Measurements from ENCODE around the gene C15orf61.

C15orf61 gene

DNA sequence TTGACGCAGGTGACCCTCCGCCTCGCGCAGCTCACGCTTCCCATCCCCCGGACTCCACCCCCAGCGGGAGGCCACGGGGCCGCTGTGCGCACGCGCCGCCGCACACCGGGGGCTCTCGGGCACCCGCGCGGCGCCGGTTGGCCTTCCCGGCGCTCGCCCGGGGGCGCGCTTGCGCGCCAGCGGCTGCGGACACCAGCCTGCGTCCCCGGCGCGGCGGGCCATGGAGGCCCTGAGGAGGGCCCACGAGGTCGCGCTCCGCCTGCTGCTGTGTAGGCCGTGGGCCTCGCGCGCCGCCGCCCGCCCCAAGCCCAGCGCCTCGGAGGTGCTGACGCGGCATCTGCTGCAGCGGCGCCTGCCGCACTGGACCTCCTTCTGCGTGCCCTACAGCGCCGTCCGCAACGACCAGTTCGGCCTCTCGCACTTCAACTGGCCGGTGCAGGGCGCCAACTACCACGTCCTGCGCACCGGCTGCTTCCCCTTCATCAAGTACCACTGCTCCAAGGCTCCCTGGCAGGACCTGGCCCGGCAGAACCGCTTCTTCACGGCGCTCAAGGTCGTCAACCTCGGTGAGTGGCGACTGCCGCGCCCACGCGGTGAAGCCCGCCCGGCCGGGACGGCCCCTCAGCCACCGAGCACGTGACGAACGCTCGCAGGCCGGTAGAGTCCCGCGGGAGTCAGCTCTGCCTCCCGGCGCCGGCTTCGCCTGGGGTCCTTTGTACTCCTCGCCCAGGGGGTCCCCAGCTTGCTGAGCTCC is at the start of gene C15orf61 (continued):
- TF ChIP-seq, protein P1, sequence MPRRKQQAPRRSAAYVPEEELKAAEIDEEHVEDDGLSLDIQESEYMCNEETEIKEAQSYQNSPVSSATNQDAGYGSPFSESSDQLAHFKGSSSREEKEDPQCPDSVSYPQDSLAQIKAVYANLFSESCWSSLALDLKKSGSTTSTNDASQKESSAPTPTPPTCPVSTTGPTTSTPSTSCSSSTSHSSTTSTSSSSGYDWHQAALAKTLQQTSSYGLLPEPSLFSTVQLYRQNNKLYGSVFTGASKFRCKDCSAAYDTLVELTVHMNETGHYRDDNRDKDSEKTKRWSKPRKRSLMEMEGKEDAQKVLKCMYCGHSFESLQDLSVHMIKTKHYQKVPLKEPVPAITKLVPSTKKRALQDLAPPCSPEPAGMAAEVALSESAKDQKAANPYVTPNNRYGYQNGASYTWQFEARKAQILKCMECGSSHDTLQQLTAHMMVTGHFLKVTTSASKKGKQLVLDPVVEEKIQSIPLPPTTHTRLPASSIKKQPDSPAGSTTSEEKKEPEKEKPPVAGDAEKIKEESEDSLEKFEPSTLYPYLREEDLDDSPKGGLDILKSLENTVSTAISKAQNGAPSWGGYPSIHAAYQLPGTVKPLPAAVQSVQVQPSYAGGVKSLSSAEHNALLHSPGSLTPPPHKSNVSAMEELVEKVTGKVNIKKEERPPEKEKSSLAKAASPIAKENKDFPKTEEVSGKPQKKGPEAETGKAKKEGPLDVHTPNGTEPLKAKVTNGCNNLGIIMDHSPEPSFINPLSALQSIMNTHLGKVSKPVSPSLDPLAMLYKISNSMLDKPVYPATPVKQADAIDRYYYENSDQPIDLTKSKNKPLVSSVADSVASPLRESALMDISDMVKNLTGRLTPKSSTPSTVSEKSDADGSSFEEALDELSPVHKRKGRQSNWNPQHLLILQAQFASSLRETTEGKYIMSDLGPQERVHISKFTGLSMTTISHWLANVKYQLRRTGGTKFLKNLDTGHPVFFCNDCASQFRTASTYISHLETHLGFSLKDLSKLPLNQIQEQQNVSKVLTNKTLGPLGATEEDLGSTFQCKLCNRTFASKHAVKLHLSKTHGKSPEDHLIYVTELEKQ (tag by site-specific recombination; IDR thresholded peaks at IDR 0.05; ENCODE audit: borderline replicate concordance), result no peak
- TF ChIP-seq ZNF174 (tag by site-specific recombination; IDR thresholded peaks at IDR 0.05), result no peak
- TF ChIP-seq KLF1 (tag by site-specific recombination; IDR thresholded peaks at IDR 0.05), result 0 out of 2 replicates have a peak, but pooled peaks have one; percentile 40
- TF ChIP-seq KLF10 (tag by site-specific recombination; IDR thresholded peaks at IDR 0.05), result peak; percentile 69
- peak; percentile 86 for TF ChIP-seq ZXDB (tag by site-specific recombination; IDR thresholded peaks at IDR 0.05)
- no peak for TF ChIP-seq ZNF211 (tag by site-specific recombination; IDR thresholded peaks at IDR 0.05; ENCODE audit: low read depth)
- TF ChIP-seq ZNF48 (tag by site-specific recombination; IDR thresholded peaks at IDR 0.05), result no peak
- TF ChIP-seq ZNF423 (tag by site-specific recombination; IDR thresholded peaks at IDR 0.05), result peak; percentile 97
- TF ChIP-seq ZNF777 (tag by site-specific recombination; IDR thresholded peaks at IDR 0.05; ENCODE audit: borderline replicate concordance), result no peak; the same call in 1 of the 2 replicates
- peak; percentile 91 for TF ChIP-seq ZNF792 (tag by site-specific recombination; IDR thresholded peaks at IDR 0.05)
- TF ChIP-seq ZNF785 (tag by site-specific recombination; IDR thresholded peaks at IDR 0.05), result peak; percentile 79
- TF ChIP-seq ZNF510 (tag by site-specific recombination; IDR thresholded peaks at IDR 0.05; ENCODE audit: insufficient replicate concordance), result no peak
- TF ChIP-seq, protein P2, sequence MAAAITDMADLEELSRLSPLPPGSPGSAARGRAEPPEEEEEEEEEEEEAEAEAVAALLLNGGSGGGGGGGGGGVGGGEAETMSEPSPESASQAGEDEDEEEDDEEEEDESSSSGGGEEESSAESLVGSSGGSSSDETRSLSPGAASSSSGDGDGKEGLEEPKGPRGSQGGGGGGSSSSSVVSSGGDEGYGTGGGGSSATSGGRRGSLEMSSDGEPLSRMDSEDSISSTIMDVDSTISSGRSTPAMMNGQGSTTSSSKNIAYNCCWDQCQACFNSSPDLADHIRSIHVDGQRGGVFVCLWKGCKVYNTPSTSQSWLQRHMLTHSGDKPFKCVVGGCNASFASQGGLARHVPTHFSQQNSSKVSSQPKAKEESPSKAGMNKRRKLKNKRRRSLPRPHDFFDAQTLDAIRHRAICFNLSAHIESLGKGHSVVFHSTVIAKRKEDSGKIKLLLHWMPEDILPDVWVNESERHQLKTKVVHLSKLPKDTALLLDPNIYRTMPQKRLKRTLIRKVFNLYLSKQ (tag by site-specific recombination; IDR thresholded peaks at IDR 0.05; ENCODE audit: borderline replicate concordance), result 0 out of 2 replicates have a peak, but pooled peaks have one; percentile 15
- TF ChIP-seq GLIS2 (tag by site-specific recombination; IDR thresholded peaks at IDR 0.05), result peak; percentile 100
- TF ChIP-seq, protein P3, sequence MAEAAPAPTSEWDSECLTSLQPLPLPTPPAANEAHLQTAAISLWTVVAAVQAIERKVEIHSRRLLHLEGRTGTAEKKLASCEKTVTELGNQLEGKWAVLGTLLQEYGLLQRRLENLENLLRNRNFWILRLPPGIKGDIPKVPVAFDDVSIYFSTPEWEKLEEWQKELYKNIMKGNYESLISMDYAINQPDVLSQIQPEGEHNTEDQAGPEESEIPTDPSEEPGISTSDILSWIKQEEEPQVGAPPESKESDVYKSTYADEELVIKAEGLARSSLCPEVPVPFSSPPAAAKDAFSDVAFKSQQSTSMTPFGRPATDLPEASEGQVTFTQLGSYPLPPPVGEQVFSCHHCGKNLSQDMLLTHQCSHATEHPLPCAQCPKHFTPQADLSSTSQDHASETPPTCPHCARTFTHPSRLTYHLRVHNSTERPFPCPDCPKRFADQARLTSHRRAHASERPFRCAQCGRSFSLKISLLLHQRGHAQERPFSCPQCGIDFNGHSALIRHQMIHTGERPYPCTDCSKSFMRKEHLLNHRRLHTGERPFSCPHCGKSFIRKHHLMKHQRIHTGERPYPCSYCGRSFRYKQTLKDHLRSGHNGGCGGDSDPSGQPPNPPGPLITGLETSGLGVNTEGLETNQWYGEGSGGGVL (tag by site-specific recombination; IDR thresholded peaks at IDR 0.05), result no peak; the same call in 1 of the 2 replicates
- TF ChIP-seq ZNF138 (tag by site-specific recombination; IDR thresholded peaks at IDR 0.05; ENCODE audit: borderline replicate concordance), result no peak
- TF ChIP-seq ZNF311 (tag by site-specific recombination; IDR thresholded peaks at IDR 0.05; ENCODE audit: borderline replicate concordance), result no peak
- TF ChIP-seq, protein P4, sequence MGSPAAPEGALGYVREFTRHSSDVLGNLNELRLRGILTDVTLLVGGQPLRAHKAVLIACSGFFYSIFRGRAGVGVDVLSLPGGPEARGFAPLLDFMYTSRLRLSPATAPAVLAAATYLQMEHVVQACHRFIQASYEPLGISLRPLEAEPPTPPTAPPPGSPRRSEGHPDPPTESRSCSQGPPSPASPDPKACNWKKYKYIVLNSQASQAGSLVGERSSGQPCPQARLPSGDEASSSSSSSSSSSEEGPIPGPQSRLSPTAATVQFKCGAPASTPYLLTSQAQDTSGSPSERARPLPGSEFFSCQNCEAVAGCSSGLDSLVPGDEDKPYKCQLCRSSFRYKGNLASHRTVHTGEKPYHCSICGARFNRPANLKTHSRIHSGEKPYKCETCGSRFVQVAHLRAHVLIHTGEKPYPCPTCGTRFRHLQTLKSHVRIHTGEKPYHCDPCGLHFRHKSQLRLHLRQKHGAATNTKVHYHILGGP (tag by site-specific recombination; IDR thresholded peaks at IDR 0.05), result peak; percentile 5; the same call in 1 of the 2 replicates
- no peak for TF ChIP-seq ZNF169 (tag by site-specific recombination; IDR thresholded peaks at IDR 0.05)
- TF ChIP-seq, protein P5, sequence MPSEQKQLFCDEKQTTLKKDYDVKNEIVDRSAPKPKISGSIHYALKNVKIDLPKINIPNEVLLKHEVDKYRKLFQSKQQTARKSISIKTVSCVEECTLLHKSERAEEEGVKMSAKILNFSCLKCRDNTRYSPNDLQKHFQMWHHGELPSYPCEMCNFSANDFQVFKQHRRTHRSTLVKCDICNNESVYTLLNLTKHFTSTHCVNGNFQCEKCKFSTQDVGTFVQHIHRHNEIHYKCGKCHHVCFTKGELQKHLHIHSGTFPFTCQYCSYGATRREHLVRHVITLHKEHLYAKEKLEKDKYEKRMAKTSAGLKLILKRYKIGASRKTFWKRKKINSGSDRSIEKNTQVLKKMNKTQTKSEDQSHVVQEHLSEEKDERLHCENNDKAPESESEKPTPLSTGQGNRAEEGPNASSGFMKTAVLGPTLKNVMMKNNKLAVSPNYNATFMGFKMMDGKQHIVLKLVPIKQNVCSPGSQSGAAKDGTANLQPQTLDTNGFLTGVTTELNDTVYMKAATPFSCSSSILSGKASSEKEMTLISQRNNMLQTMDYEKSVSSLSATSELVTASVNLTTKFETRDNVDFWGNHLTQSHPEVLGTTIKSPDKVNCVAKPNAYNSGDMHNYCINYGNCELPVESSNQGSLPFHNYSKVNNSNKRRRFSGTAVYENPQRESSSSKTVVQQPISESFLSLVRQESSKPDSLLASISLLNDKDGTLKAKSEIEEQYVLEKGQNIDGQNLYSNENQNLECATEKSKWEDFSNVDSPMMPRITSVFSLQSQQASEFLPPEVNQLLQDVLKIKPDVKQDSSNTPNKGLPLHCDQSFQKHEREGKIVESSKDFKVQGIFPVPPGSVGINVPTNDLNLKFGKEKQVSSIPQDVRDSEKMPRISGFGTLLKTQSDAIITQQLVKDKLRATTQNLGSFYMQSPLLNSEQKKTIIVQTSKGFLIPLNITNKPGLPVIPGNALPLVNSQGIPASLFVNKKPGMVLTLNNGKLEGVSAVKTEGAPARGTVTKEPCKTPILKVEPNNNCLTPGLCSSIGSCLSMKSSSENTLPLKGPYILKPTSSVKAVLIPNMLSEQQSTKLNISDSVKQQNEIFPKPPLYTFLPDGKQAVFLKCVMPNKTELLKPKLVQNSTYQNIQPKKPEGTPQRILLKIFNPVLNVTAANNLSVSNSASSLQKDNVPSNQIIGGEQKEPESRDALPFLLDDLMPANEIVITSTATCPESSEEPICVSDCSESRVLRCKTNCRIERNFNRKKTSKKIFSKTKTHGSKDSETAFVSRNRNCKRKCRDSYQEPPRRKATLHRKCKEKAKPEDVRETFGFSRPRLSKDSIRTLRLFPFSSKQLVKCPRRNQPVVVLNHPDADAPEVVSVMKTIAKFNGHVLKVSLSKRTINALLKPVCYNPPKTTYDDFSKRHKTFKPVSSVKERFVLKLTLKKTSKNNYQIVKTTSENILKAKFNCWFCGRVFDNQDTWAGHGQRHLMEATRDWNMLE (tag by site-specific recombination; conservative IDR thresholded peaks at IDR 0.05; ENCODE audit: low read depth), result peak; percentile 28; the same call in 1 of the 2 replicates
- TF ChIP-seq OSR2 (tag by site-specific recombination; IDR thresholded peaks at IDR 0.05), result peak; percentile 47; the same call in 1 of the 2 replicates
- TF ChIP-seq, protein P6, sequence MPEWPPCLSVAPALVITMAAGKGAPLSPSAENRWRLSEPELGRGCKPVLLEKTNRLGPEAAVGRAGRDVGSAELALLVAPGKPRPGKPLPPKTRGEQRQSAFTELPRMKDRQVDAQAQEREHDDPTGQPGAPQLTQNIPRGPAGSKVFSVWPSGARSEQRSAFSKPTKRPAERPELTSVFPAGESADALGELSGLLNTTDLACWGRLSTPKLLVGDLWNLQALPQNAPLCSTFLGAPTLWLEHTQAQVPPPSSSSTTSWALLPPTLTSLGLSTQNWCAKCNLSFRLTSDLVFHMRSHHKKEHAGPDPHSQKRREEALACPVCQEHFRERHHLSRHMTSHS (tag by site-specific recombination; IDR thresholded peaks at IDR 0.05), result no peak
- TF ChIP-seq SETDB1 (IDR thresholded peaks at IDR 0.05; ENCODE audit: insufficient read length, low read length), result no peak
- peak; percentile 89 for TF ChIP-seq ZBTB7A (tag by site-specific recombination; IDR thresholded peaks at IDR 0.05; ENCODE audit: low read depth)
